ENCODE results near the gene HLA-F.

GRCh38 chr6:29729774-29730328 lies 6.6 kb downstream of the HLA-F start:
- no peak for TF ChIP-seq EZH2 (IDR thresholded peaks at IDR 0.05)
- no peak for TF ChIP-seq POLR2AphosphoS5 (IDR thresholded peaks at IDR 0.05; ENCODE audit: borderline replicate concordance, low read depth, low read length)

All from SK-N-MC (cell line).